ENCODE measurements around the gene CORO7.

Gene CORO7

GRCh38 chr16:4332623-4333307 is 83.6 kb downstream of the CORO7 start:
- no peak for DNase-seq

GRCh38 chr16:4332083-4332482 is 84.3 kb downstream of the CORO7 start:
- no peak for DNase-seq

- peak; percentile 73 for DNase-seq
These were observed 86.0 kb downstream of the CORO7 start for GRCh38 chr16:4330277-4330874.

DNA sequence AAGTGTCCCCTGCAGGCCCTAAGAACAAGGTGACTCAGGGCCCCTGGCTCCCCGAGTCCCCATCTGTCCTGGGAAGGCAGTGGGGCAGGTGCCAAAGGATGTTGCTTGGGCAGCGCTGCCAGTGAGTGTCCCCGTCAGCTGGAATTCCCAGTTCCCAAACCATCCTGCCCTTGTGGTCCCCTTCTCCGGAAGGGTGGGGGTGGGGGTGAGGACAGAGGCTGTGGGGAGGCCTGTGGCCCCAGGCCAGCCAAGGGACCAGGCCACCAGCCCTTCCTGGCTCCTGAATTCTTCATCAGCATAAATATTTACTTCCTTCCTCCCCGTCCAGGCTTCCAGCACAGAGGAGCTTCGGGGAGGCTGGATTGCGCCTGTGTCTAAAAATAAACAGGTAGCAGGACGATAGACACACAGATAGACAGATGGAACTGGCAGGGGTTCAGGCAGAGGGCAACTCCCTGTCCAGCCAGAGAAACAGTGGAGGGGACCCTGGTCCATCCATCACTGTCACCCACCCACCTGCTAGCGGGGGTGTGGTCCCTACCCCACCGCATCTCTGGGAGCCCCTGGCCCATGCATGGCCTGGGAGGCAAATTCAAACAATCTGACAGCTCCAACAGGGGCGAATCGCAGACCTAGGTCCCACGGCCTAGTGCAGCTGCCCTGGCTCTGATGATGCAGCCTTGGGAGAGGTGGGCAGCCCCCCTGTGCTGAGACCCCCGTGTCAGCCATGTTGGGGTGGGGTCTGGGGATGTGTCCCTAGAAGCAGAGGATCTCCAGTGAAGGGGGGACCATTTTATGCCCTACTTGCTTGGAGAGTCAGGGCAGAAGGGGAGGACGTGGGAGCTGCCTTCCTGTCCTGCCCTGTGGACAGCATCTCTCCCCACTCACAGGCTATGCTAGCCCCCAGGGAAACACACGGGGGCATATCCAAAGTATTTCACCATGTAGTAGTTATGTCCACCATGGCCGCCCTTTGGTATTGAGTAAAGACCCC is 87.3 kb downstream of the CORO7 start:
- DNase-seq, result no peak

- DNase-seq, result peak; percentile 68
These were observed 88.2 kb downstream of the CORO7 start for GRCh38 chr16:4328046-4328781.

DNA sequence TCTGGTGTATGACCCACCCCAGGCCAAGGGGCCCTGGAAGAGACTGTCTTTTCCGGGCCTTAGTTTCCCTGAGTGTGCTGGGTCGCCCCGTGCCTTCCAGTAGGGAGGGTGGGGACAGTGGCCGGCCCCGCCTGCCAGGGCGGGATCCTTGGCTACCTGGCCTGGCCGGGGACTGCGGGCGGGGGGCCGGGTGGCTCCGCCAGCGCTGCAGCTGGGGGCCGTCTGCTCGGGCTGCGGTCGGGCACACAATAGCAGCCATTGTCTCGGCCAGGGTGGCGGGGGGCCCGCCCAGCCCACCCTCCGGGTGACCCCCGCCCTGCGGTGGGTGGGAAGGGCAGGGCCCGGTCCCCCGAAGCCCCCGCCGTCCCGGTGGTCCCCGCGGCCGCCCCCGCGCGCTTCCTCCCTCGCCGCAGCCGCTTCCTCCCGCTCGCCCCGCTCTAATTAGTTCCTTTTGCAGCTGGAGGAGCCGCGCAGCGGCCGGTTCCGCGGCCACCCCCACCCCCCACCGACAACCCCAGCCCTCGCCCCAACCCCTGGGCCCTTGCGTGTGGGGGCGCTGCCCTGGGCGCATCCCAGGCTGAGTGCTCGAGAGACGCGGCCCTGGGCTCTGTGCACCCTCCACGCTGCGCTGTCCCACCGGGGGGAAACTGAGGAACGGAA is 88.9 kb downstream of the CORO7 start:
- no peak for DNase-seq

GRCh38 chr16:4325253-4325758 is 91.1 kb downstream of the CORO7 start:
- no peak for DNase-seq

DNA sequence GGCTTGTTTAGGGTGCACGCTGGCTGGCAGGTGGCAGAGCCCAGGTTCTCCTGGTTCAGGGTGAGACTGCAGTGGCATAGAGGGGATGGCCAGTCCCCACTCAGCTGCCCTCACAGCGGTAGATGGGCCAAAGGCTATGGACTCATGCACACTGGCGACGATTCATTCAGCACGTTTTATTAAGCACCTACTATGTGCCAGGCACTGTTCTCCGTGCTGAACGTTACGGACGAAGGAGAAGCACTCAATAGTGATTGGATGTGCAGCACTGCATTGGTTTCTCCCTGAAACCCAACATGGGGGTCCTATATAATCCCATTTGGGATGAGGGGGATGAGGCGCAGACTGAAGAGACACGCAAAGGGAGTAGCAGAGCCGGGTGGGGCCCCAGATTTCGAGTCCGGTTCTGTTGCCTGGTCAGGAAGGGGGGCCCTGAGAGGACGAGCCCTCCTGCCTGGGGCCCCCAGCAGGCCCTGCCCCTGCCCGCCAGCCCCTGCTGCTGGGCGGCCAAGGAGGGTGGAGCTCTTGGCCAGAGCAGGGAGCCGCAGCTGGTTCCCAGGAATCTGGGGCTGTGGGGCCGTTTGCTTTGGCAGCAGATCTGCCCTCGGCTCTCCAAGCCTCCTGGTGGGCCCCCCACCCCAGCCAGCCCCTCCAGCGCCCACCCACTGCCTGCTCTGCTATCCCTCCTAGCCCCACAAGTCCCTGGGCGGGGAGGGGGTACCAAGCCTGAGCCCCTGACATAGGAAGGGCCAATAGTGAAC is 91.7 kb downstream of the CORO7 start:
- no peak for DNase-seq

GRCh38 chr16:4323845-4324488 is 92.4 kb downstream of the CORO7 start:
- no peak for DNase-seq

DNA sequence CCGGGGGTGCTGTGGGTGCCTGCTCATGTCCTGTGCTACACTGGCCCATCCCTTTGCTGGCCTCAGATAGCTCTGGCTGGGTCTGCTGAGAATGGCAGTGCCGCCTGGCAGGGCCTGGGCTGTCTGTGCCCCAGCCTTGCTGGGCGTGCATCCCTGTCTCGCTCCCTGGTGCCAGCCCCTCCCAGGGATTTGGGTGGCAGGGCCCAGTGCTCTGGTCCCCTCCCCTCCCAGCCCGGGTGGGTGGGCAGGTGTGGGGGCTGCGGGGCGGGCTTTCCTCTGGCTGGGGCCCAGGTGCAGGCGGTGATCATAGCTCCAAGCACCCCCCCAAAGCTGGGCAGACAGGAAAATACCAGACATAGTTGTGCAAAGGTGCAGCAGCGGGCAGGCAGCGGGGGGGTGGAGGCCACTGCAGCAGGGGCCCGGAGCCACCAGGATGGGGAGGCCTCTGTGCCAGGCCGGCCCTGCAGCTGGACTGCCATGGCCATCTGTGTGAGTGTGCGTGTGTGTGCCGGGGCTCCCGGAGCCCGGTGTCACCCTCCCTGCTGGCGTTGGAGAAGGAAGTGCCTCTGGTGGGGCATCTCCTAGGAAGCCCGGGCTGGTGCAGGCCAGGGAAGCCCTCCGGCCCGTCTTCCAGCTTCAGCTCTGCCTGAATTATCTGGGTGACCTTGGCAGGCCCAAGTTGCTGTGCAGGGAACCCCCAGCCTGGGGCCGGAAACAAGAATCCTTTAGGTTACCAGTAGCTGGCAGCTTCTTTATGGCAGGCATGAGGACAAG is 93.1 kb downstream of the CORO7 start:
- no peak for DNase-seq

DNA sequence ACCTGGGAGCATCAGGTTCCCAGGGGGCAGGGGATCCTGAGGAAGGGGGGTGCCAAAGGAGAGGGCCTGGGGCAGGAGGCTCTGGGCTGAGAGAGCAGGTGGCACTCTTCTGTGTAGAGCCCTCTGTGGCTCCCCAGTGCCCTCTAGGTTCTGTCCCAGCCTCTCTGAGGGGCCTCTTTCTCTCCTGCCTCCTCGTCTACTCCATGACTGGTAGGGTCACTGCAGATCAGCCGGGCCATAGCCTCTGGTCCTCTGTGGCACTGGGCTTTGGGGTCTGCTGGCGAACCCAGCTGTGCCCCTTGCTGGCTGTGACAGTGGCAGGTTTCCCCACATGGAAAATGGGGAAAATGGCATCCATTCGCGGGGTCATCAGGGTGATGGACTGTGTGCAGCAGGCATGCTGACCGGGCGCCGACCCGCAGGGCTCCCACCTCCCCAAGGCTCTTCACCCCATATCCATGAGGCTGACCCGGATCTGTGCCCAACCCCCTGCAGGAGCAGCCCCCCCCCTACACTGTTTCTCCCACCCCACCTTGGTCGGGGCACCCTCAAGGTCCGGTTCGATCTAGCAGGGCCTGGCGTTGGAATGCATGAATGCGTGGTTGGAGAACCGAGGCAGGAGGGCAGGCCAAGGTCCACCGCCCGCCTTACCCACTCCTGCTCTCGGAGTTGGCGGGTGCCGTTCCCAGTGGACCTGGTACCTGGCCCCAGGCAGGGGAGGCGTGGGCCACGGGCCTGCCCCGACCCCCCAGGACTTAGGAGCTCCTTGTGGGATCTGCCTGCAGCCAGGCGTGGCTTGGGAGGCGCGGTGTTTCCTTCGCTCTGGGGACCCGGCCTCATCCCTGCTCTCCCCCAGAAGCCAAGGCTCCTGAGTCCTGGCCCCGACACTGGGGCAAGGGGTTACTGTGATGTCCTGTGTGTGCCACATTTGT is 94.0 kb downstream of the CORO7 start:
- no peak for DNase-seq

DNA sequence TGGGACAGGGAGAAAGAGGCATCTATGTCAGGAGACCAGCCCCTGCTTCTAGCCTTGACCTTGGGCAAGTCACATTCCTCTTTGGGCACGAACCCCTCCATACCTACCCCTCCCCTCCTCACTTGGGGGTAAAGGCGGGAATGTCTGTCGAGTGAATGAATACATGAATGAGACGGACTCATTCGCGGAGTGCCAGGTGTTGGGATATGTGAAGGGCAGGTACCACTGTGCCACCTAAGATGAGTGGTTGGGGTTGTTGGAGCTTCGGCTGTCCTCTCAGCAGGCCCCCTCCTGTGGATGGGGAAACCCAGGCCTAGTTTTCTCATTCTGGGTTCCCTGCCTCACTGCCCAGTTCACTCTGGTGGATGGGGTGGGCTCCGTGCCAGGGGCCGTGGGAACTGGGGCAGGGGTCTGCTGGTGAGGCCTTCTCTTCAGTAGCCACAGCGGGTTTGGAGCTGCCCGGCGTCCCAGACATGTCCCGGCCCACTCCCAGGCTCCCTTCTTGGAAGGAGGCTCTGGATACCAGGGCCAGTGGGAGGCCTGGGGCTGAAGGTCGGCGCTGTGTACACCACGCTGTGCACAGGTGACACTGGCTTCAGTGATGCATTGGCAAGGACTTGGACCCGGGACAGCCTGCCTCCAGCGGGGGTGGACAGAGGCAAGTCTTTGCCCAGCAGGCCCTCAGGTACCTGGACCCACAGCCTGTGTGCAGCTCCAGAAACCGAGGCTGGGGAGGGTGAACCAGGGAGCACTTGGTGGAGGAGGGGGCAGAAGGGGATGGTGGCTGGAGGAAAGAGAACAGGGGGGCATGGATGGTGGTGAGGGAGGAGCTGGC is 94.9 kb downstream of the CORO7 start:
- DNase-seq, result no peak

DNA sequence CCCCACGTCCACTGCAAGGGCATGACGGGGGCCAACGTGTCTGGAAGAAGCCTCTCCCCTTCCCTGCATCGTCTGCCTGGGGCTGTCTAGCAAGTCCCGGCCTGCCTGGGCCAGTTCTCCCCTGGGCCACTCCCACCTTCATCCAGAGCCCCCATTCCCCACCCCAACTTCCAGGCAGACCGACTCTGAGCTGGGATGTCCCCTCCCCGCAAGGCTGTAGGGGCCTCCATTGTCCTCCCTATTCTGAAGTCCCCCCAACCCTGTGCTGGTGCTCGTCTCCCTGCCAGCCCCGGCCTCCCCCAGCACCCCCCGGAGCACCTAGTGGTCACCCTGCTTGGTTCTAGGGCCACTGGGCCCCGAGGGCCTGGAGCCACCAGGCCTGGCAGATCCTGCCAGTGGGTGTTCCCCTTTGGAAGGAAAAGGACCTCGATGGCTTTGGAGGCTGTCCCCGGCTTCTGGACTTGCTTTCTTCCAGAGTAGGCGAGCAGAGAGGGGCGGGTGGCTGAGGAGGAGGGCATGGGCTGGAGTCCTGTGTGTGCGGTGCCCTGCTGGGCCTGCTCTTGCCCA is 95.7 kb downstream of the CORO7 start:
- DNase-seq, result no peak

GRCh38 chr16:4319454-4320421 is 96.7 kb downstream of the CORO7 start:
- DNase-seq, result peak; percentile 42

- no peak for DNase-seq
These were observed 97.4 kb downstream of the CORO7 start for GRCh38 chr16:4318967-4319366.

DNA sequence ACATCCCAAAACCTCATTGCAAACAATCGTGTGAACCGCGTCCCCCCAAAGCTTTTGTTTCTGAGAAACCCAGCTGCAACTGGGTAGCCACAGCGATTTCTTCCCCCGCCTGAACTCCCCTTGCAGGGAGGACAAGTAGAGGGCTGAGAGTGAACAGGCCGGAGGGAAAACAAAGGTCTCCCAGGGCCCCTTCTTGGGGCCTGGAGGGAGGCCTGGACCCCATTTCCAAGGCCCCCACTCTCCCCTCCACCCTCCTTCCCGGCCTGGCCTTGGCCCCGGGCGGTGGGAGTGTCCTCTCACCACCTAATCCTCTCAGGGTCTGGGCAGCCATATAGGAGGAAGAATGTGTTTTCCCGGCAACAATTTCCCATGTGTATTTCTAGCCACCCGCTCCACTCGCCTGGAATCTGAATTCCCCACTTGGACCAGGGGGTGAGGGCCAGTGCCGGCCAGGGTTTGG is 97.9 kb downstream of the CORO7 start:
- DNase-seq, result no peak

Data from activated naive CD4-positive, alpha-beta T cell treated with anti-CD3 and anti-CD28 coated beads, Interleukin-2, amount 50 U/mL, for 16 hours (primary cell).